Heart left ventricle (tissue), 16 donors: ENCODE data around the gene FAM241B. TPM values are rescaled to one million over a fixed set of nuclear protein-coding genes. Genes with fewer than 3 reads are reported as not detected.

Experiments used
- ATAC-seq, 4 donors: fragments of 200-7000 bp; cut with Tn5 transposase; one replicate each; pipeline ENCODE4 v1.9.1; 2020 to 2022; ENCODE audit warnings: moderate library complexity in 4 of 4, mild to moderate bottlenecking in 3 of 4, moderate number of reproducible peaks in 1 of 4
- DNase-seq, 5 donors: peaks; one replicate each; pipeline ENCODE4 v3.0.0-alpha.2; 2020
- H3K27ac ChIP-seq, 12 donors: fragments of 200-600 bp; sonication (generic) in 4 of 12; one replicate each; pipeline versions ENCODE4 v1.5.0 to v1.8.0; 2016 to 2022; ENCODE audit warnings: mild to moderate bottlenecking in 2 of 12
- H3K27me3 ChIP-seq, 9 donors: fragments of 200-600 bp; sonication (generic) in 2 of 9; one replicate each; pipeline versions ENCODE4 v1.5.1 to v1.8.0; 2016 to 2022; ENCODE audit warnings: mild to moderate bottlenecking in 3 of 9
- H3K36me3 ChIP-seq, 9 donors: fragments of 200-600 bp; sonication (generic) in 2 of 9; one replicate each; pipeline versions ENCODE4 v1.5.0 to v1.8.0; 2018 to 2022; ENCODE audit warnings: mild to moderate bottlenecking in 2 of 9
- H3K4me1 ChIP-seq, 12 donors: fragments of 200-600 bp; sonication (generic) in 4 of 12; one replicate each; pipeline versions ENCODE4 v1.5.0 to v1.8.0; 2016 to 2022; ENCODE audit warnings: mild to moderate bottlenecking in 3 of 12
- H3K4me3 ChIP-seq, 12 donors: fragments of 200-600 bp; sonication (generic) in 4 of 12; one replicate each; pipeline versions ENCODE4 v1.5.0 to v1.8.0; 2017 to 2022; ENCODE audit warnings: mild to moderate bottlenecking in 9 of 12, moderate library complexity in 4 of 12
- H3K9me3 ChIP-seq, 12 donors: fragments of 200-600 bp; sonication (generic) in 4 of 12; one replicate each; pipeline versions ENCODE4 v1.5.0 to v1.8.0; 2016 to 2022; ENCODE audit warnings: mild to moderate bottlenecking in 1 of 12
- CTCF ChIP-seq, 12 donors: fragments of 200-600 bp; sonication (generic) in 4 of 12; IDR thresholded peaks; one replicate each; pipeline versions ENCODE4 v1.5.0 to v1.8.0; 2018 to 2022; ENCODE audit warnings: antibody characterized with exemption in 12 of 12, mild to moderate bottlenecking in 5 of 12
- POLR2A ChIP-seq, 2 donors: fragments of 450-650 bp; IDR thresholded peaks; one replicate each; pipeline ENCODE4 v1.6.1; 2017; ENCODE audit warnings: antibody characterized with exemption in 2 of 2, mild to moderate bottlenecking in 2 of 2, moderate library complexity in 2 of 2
- WGBS, 4 donors: extraction: QIAGEN DNeasy Blood & Tissue Kit in 2 of 4; methylation state at CpG; one replicate each; pipeline versions ENCODE4 v1.1.5 to v1.1.7; 2013 to 2018; 5-methylcytosine and 5-hydroxymethylcytosine counted together
- intact Hi-C, 10 donors: fragments of 100-400 bp; cut with DNase I; formaldehyde crosslinking; loops; one replicate each; pipeline versions ENCODE4 v1.11.1 to v1.14.2; 2022
- polyA plus RNA-seq, 2 donors: library from polyadenylated mRNA; stranded (reverse); fragments of 200-250 nt; gene quantifications; one replicate each; pipeline ENCODE4 v1.2.3, GENCODE V29; 2013
- total RNA-seq, 9 donors: library from RNA; depleted of rRNA in 2 of 9; stranded (reverse); fragments of >200 nt in 2 of 9; fragmentation: NEBNext Ultra II Directional in 3 of 9; extraction: Animal tissue kit (Norgen Biotek cat#: 25700) in 3 of 9; gene quantifications; one replicate each; pipeline versions ENCODE4 v1.1.0 to v1.2.4, GENCODE V29; 2016 to 2023
- donor health status: ischemic (EF 13 %, LVEDD 7.1; RV severe dilation, severe dysfunction).
- donor health status: healthy with polysubstance abuse.
- donor health status: DM: no; HTN: yes; CAD: no.
- donor health status: DM: no; HTN: no; CAD: no.
- donor health status: ischemic (EF 25% LVEDD 6.9; RV normal size, moderate dysfunction).
- donor health status: ischemic (EF 25% LVEDD 5.7; RV mildly dilated, moderate dysfunction).
- donor health status: healthy.
- donor health status: DM: yes; HTN: yes; CAD: no.
- donor health status: ischemic (EF 35%, LVEDD 5.7; RV mildly dilated, moderate dysfunction).
- donor health status: nonischemic (EF 11% LVEDD 7.7; RV severe dilation, severe dysfunction).
- donor health status: DM: yes; HTN: yes; CAD: no.
- donor health status: PGD.
- donor health status: ischemic (EF 29% LVEDD 5.4; RV normal size, mild dysfunction).
- donor health status: nonischemic (EF 23%, LVEDD 6.1; RV moderate dilation, normal function).

Gene FAM241B
- total and polyA plus RNA-seq, 11 donors: 0.64 to 7.8 (median 4.5) TPM

DNA sequence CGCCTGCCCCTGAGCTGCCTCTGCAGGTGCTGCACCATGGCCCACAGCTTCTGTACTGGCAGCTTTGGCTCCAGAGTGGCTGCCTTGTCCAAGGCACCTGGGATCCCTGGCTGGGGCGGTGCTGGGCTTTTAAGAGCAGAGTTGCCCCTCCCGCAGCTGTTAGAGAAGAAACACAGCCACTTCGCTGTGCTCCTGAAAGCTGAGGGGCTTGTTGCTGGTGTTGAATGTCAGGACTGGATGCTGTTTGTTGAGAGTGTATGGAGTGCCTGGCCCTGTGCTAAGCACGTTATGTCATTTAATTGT lies 6.2 kb downstream of the FAM241B start:
- Histone ChIP-seq H3K27ac (no peak overlapping the region), H3K9me3 (no peaks in the 10 kb centered on the region), H3K4me1 (no peaks in the 10 kb centered on the region), H3K36me3 (no peaks in the 10 kb centered on the region), H3K27me3 (peaks cover 0 to 4% (median 0%) of the 10 kb centered on the region in 9 donors), H3K4me3 (no peak overlapping the region)
- no peak for ATAC-seq
- 89 to 93% (median 91%) methylated on average over 5 of the region's 5 CpGs for WGBS, 4 donors
- TF ChIP-seq CTCF (IDR thresholded peaks at IDR 0.05) (no peak), POLR2A (IDR thresholded peaks at IDR 0.05) (no peak)
- no peak for DNase-seq
- intact Hi-C loops: loop anchor here (2.0 to 10.0 kb wide), 7 partner anchors 119 to 401 kb away; no protein-coding TSS in a partner anchor

DNA sequence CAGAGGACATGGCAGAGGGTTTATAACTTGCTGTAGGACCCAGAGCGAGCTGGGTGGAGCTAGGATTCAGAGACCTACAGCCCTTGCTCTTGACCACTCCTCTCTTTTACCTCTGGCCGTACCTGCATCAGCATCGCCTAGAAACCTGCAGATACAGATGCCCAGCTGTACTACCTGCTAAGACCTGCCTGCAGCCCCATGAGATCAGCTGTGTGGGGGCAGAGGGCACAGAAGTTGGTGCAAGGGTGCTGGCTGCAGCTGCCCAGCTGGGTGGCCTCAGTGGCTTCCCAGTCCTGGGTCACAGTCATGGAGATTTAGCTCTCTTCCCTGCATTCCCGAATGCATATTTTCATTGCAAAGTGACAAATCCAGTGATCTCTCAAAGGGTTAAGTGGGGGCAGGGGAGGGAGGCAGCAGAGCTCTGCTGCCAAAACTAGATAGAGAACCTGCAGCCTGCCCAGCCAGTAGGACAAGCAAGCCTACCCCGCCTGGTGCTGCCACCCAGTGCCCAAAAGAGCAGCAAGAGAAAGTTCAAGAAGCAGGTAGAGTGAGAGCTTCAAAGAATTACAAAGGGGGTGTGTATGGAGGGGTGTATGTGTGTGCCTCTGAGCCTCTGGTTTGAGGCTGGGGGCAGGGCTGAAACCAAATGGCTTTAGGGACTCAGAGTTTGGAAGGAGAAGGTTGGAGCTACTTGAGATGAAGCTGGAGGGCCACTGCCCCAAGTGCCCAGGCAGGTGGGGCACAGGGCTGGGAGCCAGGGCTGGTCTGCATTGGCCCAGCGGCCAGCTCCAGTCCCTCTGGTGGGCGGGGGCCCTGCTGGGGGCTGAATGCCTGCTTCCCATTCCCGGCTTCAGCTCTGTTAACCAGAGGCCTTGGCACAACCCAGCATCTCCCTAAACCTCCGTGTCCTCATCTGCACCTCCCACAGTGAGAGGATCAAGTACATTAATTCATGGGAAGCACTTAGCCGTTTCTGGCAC lies 6.9 kb downstream of the FAM241B start:
- Histone ChIP-seq H3K4me3 (no peak overlapping the region), H3K9me3 (no peaks in the 10 kb centered on the region), H3K27ac (no peak overlapping the region), H3K27me3 (peaks cover 0 to 4% (median 0%) of the 10 kb centered on the region in 9 donors), H3K4me1 (no peaks in the 10 kb centered on the region), H3K36me3 (no peaks in the 10 kb centered on the region)
- ATAC-seq: peak in 2 of 4 donors; percentile 11 to 47
- intact Hi-C loops: loop anchor here (2.0 to 10.0 kb wide), 7 partner anchors 120 to 402 kb away; no protein-coding TSS in a partner anchor
- WGBS, 4 donors: 60 to 66% (median 62%) methylated on average over 10 of the region's 10 CpGs
- DNase-seq: peak in 1 of 5 donors; percentile 17
- no peak for TF ChIP-seq POLR2A (IDR thresholded peaks at IDR 0.05)
- TF ChIP-seq CTCF (IDR thresholded peaks at IDR 0.05): peak in 7 of 12 donors; percentile 10 to 48 (median 21)

GRCh38 chr10:69638642-69639041 lies 8.6 kb downstream of the FAM241B start:
- WGBS, 4 donors: 66 to 71% (median 68%) methylated on average over 8 of the region's 8 CpGs
- TF ChIP-seq CTCF (IDR thresholded peaks at IDR 0.05) (no peak), POLR2A (IDR thresholded peaks at IDR 0.05) (no peak)
- no peak for DNase-seq
- no peak overlapping the region for H3K4me3 ChIP-seq
- intact Hi-C loops: loop anchor here in 9 of 10 donors (1.0 to 10.0 kb wide), 10 partner anchors 121 to 404 kb away; no protein-coding TSS in a partner anchor
- H3K27me3 ChIP-seq: peaks cover 0 to 6% (median 0%) of the 10 kb centered on the region in 9 donors
- H3K36me3 ChIP-seq: no peaks in the 10 kb centered on the region
- no peaks in the 10 kb centered on the region for H3K9me3 ChIP-seq
- no peak overlapping the region for H3K27ac ChIP-seq
- ATAC-seq: no peak
- H3K4me1 ChIP-seq: no peaks in the 10 kb centered on the region
